Pons (tissue), 1 donor: Measurements from ENCODE around the gene ULK1.
A peak's percentile ranks its signal among the peaks of the same experiment; 100 is the strongest.
"Not testable (repeated sequence)": the region's sequence is repeated elsewhere in the genome, so short reads cannot be mapped to it uniquely, and the experiment has no call there.

Experiments used
- DNase-seq: peaks from one replicate; pipeline ENCODE4 v3.0.0-alpha.2; 2016; ENCODE audit warnings: low spot score

The ULK1 gene

DNA sequence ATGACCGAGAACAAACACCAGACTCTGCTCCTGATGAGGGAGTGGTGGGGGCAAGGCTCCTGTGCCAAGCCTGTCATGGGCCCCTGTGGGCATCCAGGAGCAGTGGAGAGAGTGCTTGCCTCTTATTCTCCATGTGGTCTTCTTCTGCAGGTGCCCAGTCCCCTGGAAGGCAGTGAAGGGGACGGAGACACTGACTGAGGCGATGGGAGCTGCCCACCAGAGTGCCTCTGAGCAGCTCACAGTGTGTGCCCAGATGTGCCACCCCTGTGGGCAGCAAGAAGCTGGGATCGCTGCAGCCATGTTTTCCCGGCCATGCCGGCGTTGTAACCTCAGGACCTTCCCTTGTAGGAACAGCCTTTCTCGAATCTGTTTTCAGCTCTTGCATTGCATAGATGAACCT is 49.0 kb downstream of the ULK1 start:
- no peak for DNase-seq

- no peak for DNase-seq
These were observed 49.5 kb downstream of the ULK1 start for GRCh38 chr12:131943876-131944275.

DNA sequence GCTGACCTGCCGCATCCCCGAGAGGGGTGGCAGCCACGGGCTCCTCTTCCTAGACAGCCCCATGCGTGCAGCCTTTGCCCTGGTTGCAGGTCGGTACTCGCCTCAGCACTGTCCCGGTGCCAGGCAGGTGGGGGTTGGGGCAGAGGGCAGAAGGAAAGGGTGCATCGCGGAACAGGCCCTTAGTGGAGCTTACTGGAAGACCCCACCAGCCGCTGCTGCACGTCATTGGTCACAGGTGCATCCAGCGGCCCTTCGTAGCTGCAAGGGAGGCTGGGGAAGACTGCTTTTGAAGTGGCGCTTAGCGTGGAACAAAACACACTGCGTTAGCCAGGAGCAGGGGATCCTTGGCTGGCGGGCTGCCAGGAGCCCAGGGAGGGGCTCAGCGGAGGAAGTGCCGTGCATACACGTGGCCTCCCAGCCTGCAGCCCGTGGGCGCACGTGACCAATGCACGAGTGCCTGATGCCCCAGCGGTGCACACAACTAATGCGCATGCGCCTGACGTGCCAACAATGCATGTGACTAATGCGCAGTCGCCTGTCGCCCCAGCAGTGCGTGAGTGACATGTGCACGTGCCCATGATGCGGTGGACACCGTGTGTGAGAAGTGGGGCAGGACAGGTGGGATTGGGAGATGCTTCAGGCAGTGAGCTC is 50.3 kb downstream of the ULK1 start:
- no peak for DNase-seq

DNA sequence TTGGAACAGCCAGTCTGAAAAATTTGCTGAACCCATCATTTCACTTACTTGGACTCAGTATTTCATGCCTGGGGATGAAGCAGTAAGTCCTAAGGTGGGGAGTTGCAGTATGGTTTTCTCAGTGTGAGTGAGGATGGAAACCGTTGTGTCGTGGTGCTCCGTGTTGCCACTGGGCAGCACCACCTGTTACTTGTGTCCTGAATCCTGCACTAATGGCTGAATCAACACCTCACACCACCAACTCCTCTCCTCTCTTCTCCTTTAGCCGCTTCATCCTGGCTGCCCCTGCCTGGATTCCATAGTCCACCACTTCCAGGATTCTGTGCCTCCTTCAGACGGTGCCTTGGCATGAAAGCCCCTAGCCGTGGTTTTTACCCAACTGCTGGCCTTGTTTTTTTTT is 52.3 kb downstream of the ULK1 start:
- no peak for DNase-seq

DNA sequence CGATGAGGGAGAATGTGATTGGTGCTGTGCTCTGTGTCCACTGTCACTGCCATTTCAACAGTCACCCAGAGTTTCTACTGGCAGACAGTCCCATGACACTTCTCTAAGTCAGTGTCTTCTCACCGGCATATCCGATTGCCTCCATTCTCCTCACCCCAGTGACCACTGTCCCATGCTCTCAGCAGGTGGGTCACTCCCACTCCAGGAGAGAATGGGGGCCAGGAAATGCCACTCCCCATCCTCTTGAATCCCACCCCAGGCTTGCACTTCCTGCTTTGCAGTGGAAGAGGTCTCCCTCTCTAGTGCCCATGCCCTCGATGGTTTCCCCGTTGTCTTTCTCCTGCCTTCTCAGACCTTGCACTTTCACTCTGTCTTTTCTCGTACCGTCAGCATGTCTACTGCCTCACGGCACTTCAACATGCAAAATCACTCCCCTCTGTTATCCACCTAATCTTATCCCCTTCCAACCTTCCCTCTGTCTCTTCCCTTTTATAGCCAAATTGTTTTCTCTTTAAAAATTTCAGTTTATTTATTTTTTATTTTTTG is 53.1 kb downstream of the ULK1 start:
- DNase-seq: no peak

DNA sequence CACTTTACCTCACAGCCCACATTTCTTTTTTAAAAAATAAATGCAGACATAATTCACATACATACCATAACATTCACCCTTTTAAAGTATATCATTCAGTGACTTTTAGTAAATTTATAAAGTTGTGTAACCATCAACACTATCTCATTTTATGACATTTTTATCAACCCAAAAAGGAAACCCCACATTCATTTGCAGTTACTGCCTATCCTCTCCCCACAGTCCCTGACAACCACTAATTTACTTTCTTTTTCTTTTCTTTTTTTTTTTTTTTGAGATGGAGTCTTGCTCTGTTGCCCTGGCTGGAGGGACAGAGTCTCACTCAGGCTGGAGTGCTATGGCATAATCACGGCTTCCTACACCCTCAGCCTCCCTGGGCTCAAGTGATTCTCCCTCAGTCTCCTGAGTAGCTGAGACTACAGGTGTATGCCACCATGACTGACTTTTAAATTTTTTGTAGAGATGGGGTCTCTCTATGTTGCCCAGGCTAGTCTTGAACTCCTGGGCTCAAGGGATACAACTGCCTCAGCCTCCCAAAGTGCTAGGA is 53.8 kb downstream of the ULK1 start:
- DNase-seq: no peak

GRCh38 chr12:131948713-131949430 is 54.5 kb downstream of the ULK1 start:
- not testable (repeated sequence) for DNase-seq

- peak; percentile 79 for DNase-seq
These were observed 55.2 kb downstream of the ULK1 start, which contains the start of gene EP400 for GRCh38 chr12:131949431-131950181. EP400 (plus strand) TSS chr12:131949942; CDS start chr12:131960620, 10,678 bp downstream.

GRCh38 chr12:131950182-131950913 is 55.9 kb downstream of the ULK1 start:
- no peak for DNase-seq

- DNase-seq: not testable (repeated sequence)
These were observed 59.4 kb downstream of the ULK1 start for GRCh38 chr12:131953810-131954209.

- not testable (repeated sequence) for DNase-seq
These were observed 60.0 kb downstream of the ULK1 start for GRCh38 chr12:131954460-131954859.

DNA sequence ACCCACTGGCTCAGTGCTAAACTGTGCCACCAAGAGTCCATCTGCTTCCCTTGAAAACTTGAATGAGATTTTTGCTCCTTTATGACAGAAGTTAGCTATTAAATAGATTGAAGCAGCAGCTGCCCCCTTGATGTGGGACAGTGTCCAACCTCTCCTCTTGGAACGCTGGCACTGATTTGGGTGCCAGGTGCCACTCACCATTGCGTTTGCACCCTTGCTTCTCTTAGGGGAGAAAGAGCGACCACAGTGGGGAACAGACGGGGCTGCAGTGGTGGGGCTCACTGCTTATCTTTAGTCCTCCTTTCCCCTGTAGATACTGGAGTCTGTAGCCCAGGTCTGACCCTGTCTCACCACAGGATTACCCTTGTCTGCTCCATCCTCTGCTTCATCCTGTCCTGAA is 64.7 kb downstream of the ULK1 start:
- DNase-seq: no peak

DNA sequence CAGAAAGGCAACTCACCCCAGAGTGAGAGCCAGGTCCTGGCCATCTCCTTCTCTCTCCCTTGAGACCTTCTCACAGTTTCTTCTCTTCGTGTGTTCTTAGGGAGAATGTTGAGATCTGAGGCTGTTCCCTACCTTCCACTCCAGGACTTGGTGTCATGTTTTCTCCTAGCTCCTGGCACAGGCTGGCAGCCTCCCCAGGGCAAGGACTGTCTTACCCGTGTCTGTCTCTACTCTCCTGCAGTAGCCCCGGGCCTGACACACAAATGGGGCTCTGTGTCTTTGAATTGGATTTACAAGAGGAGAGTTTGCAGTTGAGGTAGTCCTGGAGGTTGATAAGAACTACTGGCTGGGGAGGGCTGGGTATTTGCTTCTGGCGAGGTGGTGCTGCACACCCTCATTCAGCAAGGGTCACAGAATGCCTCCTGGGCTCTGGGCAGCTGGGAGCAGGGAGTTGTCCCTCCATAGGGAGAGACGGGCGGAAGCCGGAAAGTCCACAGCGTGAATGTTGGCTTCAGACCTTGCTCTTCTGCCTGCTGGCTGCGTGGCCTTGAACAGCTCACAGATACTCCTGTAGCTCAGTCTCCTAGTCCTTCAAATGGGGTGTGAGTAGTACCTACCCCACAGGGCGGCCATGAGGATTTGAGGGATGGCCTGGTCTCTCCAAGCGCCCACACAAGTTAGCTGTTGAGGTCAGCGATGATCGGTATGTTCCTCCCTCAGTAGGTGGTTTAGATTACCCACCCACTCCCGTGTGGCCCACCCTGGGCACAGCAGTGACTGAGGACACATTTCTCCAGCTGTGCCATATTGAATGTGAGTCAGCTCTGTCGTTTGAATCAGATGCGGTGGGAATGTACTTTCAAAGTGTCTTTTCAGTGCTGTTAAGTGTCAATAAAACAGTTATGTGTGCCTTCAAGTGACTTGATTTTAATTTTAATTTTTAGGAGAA is 65.5 kb downstream of the ULK1 start:
- no peak for DNase-seq

- not testable (repeated sequence) for DNase-seq
These were observed 66.3 kb downstream of the ULK1 start for GRCh38 chr12:131960590-131961325.

DNA sequence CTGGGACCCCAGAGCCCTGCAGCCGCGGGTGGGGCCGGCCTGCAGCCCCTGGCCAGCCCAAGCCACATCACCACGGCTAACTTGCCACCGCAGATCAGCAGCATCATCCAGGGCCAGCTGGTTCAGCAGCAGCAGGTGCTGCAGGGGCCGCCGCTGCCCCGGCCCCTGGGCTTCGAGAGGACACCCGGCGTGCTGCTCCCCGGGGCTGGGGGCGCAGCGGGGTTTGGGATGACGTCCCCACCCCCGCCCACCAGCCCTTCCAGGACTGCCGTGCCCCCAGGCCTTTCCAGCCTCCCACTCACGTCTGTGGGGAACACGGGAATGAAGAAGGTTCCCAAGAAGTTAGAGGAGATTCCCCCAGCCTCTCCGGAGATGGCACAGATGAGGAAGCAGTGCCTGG is 66.9 kb downstream of the ULK1 start:
- DNase-seq: not testable (repeated sequence)

- DNase-seq: no peak
These were observed 67.6 kb downstream of the ULK1 start for GRCh38 chr12:131962069-131962468.

- DNase-seq: no peak
These were observed 69.0 kb downstream of the ULK1 start for GRCh38 chr12:131963381-131963780.

- no peak for DNase-seq
These were observed 70.7 kb downstream of the ULK1 start for GRCh38 chr12:131965073-131965472.

- DNase-seq: no peak
These were observed 76.8 kb downstream of the ULK1 start for GRCh38 chr12:131971226-131971625.
